HL-60 (cell line): ENCODE results near the gene TSHZ3.

Experiments
- DNase-seq, 2 experiments: peaks; one replicate each; pipeline ENCODE4 v3.0.0-alpha.2; 2010 to 2020; ENCODE audit warnings: low read depth in 1 of 2, low spot score in 1 of 2
- H3K27ac ChIP-seq: fragments of 250-450 bp; sonication (Bioruptor Pico); replicated peaks from 2 replicates; pipeline ENCODE4 v1.5.1; 2020; ENCODE audit warnings: mild to moderate bottlenecking, moderate library complexity
- H3K27me3 ChIP-seq: fragments of 250-450 bp; sonication (Bioruptor Pico); 2 replicates; pipeline ENCODE4 v1.5.1; 2021; ENCODE audit warnings: mild to moderate bottlenecking, moderate library complexity; ENCODE audit not compliant: insufficient read depth, poor library complexity, severe bottlenecking
- H3K4me3 ChIP-seq: replicated peaks from 2 replicates; pipeline ENCODE4 v1.5.1; 2011; ENCODE audit warnings: mild to moderate bottlenecking, control low read depth, low read length; ENCODE audit not compliant: insufficient read depth
- CTCF ChIP-seq: IDR thresholded peaks from one replicate; pipeline ENCODE4 v1.5.1; 2011; ENCODE audit warnings: low read length, control low read depth, inconsistent platforms; ENCODE audit not compliant: insufficient read depth
- GABPA ChIP-seq: IDR thresholded peaks from 2 replicates; pipeline ENCODE4 v1.6.1; 2012; ENCODE audit warnings: low read depth
- POLR2AphosphoS5 ChIP-seq: IDR thresholded peaks from 2 replicates; pipeline ENCODE4 v1.6.1; 2012; ENCODE audit warnings: low read depth
- REST ChIP-seq: IDR thresholded peaks from 2 replicates; pipeline ENCODE4 v1.6.1; 2012; ENCODE audit warnings: low read depth; ENCODE audit not compliant: insufficient replicate concordance
- SPI1 ChIP-seq: IDR thresholded peaks from 2 replicates; pipeline ENCODE4 v1.6.1; 2012; ENCODE audit warnings: low read depth, mild to moderate bottlenecking, borderline replicate concordance

TSHZ3 gene

GRCh38 chr19:31257025-31257424 is 92.2 kb downstream of the TSHZ3 start:
- Histone ChIP-seq H3K27me3 (no peaks in the 10 kb centered on the region), H3K4me3 (no peak overlapping the region), H3K27ac (no peak overlapping the region)
- TF ChIP-seq SPI1 (no peak), GABPA (no peak), POLR2AphosphoS5 (no peak), CTCF (no peak), REST (no peak)
- no peak for DNase-seq

GRCh38 chr19:31256593-31256960 is 92.7 kb downstream of the TSHZ3 start:
- H3K27ac ChIP-seq, result no peak overlapping the region
- no peaks in the 10 kb centered on the region for H3K27me3 ChIP-seq
- TF ChIP-seq REST (no peak), CTCF (no peak), POLR2AphosphoS5 (no peak), SPI1 (no peak), GABPA (no peak)
- no peak overlapping the region for H3K4me3 ChIP-seq
- DNase-seq, result no peak

GRCh38 chr19:31255831-31256592 is 93.2 kb downstream of the TSHZ3 start:
- TF ChIP-seq SPI1, result no peak
- no peak for TF ChIP-seq REST
- TF ChIP-seq POLR2AphosphoS5, result no peak
- no peak for TF ChIP-seq GABPA
- TF ChIP-seq CTCF, result no peak
- H3K27me3 ChIP-seq, result no peaks in the 10 kb centered on the region
- no peak overlapping the region for H3K4me3 ChIP-seq
- no peak for DNase-seq
- H3K27ac ChIP-seq, result no peak overlapping the region
